H54 (cell line): ENCODE measurements around the gene FSTL5.
A peak's percentile ranks its signal among the peaks of the same experiment; 100 is the strongest.

Experiments
- DNase-seq: peaks from one replicate; pipeline ENCODE4 v3.0.0; 2011; ENCODE audit warnings: low spot score, mixed read lengths; ENCODE audit not compliant: insufficient read length
- FAIRE-seq: peaks from 3 replicates; lab custom pipeline; 2011; peaks lifted over from hg19 to GRCh38; lab: Jason Lieb, UNC
- POLR2A ChIP-seq: IDR thresholded peaks from 2 replicates; pipeline ENCODE4 v1.6.1; 2011; ENCODE audit warnings: low read depth, mild to moderate bottlenecking, low read length

The FSTL5 gene

DNA sequence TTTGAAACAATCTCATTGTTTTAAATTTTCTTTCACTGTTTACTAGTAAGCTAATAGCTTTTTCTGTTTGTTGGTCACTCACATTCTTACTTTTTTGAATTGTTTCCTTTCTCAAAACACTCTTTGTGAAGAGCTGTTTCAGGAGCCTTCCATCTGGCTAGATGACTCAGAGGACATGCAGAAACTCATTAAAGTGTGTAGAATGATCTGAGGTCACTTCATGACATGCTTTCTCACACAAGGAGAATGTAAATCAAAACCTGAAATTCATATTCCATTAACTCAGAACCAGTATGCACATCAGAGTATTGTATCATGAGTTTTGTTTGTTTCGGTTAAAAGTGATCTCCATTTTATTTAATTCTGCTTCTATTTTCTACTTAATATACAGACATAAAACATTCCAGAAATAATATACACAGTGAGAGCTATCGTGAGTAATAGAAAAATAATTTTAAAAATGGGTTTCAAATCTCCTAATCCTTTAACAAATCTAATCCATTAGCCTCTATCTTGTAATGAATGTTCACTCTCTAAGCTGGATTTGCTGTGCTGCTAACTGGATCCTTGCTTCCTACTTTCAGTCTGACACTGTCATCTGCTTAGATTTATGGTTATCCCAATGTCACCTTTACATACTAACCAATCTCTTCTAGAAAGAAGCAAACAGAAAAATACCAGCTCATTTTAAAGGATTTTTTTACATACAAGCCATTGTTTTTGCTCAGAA lies 449.6 kb downstream of the FSTL5 start:
- FAIRE-seq (peak; percentile 75), DNase-seq (peak; percentile 4)

DNA sequence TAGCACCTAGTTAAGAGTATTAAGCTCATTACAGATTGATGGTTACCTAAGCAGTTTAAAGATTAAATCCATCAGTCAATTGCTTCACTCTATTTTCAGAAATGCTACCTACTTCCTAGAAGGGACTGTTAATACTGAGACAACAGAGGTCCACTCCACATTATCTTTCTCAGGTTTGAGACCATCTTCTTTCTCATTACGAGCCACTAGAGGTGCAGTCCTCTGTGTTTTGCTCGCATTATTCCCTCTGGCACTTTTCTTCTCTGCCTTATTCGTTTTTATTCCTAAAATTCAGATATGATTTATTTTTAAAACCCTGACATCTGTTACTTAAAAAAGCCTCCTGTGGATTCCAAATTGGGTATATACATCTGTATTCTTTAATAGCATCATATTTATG lies 459.1 kb downstream of the FSTL5 start:
- FAIRE-seq = no peak
- no peak for TF ChIP-seq POLR2A
- DNase-seq = no peak

More for the DNA sequence above, 449.6 kb downstream of the FSTL5 start:
- no peak for TF ChIP-seq POLR2A

GRCh38 chr4:161704040-161704439 lies 459.8 kb downstream of the FSTL5 start:
- no peak for TF ChIP-seq POLR2A
- DNase-seq (no peak), FAIRE-seq (no peak)

DNA sequence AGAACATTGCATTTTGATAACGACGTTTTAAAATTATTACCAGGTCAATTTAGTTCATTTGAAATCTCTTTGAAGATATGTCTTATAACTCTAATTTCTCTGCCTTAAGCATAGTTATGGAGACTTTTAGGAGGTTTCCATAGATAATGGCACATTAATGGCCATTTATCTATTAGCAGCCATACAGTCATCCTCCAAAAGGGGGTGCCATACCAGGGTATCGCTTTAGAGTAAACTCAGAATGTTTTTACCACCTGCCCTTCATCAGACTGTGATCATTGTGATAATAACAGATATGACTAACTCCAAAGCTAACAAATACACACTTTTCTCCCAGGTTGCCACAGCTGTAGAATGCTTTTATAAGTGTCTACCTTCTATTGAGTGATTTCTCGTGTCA lies 461.5 kb downstream of the FSTL5 start:
- no peak for TF ChIP-seq POLR2A
- DNase-seq = no peak
- no peak for FAIRE-seq

DNA sequence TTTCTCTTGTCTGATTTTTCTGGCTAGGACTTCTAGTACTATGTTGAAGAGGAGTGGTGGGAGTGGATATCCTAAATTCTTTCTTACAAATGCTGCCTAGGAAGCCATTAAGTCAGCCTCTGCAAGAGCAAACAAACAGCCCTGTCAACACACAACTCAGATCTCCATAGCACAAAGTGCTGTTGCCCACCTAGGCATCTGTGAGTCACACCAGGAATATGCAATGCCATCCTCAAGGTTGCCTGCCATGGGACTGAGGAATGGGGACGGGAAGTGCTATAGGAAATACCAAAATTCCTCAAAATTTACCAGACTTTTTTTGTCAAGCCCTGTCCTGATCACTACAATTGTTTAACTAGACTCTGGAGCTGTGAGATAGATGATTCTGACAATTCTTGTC lies 466.9 kb downstream of the FSTL5 start:
- TF ChIP-seq POLR2A = no peak
- FAIRE-seq = no peak
- DNase-seq = peak; percentile 2

DNA sequence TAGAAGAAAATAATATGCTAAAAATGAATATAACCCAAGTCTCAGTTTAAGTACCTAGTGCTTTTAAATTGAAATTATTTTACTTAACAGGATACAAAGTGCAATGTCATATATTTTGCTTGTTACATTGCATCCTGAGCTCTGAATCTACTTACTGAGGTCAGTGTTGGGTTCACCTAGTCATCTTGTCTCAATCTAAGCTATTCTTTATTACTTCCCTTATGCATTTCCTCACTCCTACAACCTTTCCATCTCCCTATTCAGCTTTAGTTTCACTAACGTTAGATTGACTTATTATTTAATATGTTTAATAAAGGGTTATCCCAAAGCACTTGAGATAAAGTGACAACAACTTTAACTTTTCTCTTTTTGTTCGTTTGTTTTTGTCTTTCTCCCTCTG lies 483.7 kb downstream of the FSTL5 start:
- no peak for FAIRE-seq
- DNase-seq = no peak
- no peak for TF ChIP-seq POLR2A

DNA sequence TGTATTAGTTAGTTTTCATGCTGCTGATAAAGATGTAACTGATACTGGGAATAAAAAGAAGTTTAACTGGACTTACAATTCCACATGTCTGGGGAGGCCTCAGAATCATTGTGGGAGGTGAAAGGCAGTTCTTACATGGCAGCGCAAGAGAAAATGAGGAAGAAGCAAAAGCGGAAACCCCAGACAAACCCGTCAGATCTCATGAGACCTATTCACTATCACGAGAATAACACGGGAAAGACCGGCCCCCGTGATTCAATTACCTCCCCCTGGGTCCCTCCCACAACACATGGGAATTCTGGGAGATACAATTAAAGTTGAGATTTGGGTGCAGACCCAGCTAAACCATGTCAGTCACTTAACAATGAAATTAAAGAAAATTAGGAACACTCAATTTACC lies 499.1 kb downstream of the FSTL5 start:
- no peak for TF ChIP-seq POLR2A
- DNase-seq = no peak
- no peak for FAIRE-seq

GRCh38 chr4:161663844-161664243 lies 500.0 kb downstream of the FSTL5 start:
- FAIRE-seq = no peak
- no peak for TF ChIP-seq POLR2A
- DNase-seq = no peak

GRCh38 chr4:161658676-161659075 lies 505.1 kb downstream of the FSTL5 start:
- no peak for DNase-seq
- no peak for TF ChIP-seq POLR2A
- no peak for FAIRE-seq

DNA sequence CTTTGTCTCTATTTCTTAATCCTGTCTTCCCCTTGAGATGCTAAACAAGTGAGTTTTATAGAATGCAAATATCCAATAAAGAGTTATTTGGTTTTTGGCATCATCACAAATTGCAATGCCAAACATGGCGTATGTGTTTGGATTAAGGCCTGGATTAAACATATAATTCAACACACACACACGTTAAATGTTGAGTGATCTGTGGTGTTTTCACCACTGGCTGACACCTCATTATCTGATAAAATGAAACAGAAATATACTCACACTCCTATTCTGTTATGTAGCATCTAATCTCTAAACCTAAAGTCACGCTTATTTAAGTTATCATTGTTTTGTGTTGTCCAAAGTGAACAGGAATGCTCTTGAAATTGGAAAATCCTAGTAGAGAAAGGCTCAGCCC lies 506.2 kb downstream of the FSTL5 start:
- no peak for DNase-seq
- no peak for TF ChIP-seq POLR2A
- no peak for FAIRE-seq

- no peak for FAIRE-seq
- no peak for TF ChIP-seq POLR2A
Measured at GRCh38 chr4:161656594-161656993, 507.2 kb downstream of the FSTL5 start.

GRCh38 chr4:161655148-161655547 lies 508.7 kb downstream of the FSTL5 start:
- no peak for FAIRE-seq
- no peak for DNase-seq
- TF ChIP-seq POLR2A = no peak

More at GRCh38 chr4:161656594-161656993, 507.2 kb downstream of the FSTL5 start:
- DNase-seq = no peak

GRCh38 chr4:161653697-161654096 lies 510.1 kb downstream of the FSTL5 start:
- FAIRE-seq (no peak), DNase-seq (no peak)
- no peak for TF ChIP-seq POLR2A

GRCh38 chr4:161651586-161651985 lies 512.2 kb downstream of the FSTL5 start:
- TF ChIP-seq POLR2A = no peak

GRCh38 chr4:161650812-161651211 lies 513.0 kb downstream of the FSTL5 start:
- DNase-seq (no peak), FAIRE-seq (no peak)
- TF ChIP-seq POLR2A = no peak

More at GRCh38 chr4:161651586-161651985, 512.2 kb downstream of the FSTL5 start:
- DNase-seq (no peak), FAIRE-seq (no peak)
